Kidney tubule cell (primary cell): ENCODE measurements around the gene PRICKLE4.
A peak's percentile ranks its signal among the peaks of the same experiment; 100 is the strongest.

Source experiments
- DNase-seq: peaks from one replicate; pipeline ENCODE4 v3.0.0-alpha.2; 2018; ENCODE audit warnings: low spot score

The PRICKLE4 gene

GRCh38 chr6:41780551-41781365 lies at the start of gene PRICKLE4:
PRICKLE4 (plus strand) TSS chr6:41780782; CDS start chr6:41783474, 2,692 bp downstream.
- peak; percentile 16 for DNase-seq

- DNase-seq, result no peak
These were observed 49.0 kb upstream of the PRICKLE4 start for GRCh38 chr6:41731561-41732086.

GRCh38 chr6:41732149-41732548 lies 48.4 kb upstream of the PRICKLE4 start:
- DNase-seq, result no peak

GRCh38 chr6:41732591-41733359 lies 47.8 kb upstream of the PRICKLE4 start:
- peak; percentile 81 for DNase-seq

GRCh38 chr6:41733360-41733706 lies 47.2 kb upstream of the PRICKLE4 start:
- no peak for DNase-seq

- DNase-seq, result peak; percentile 85
These were observed 46.6 kb upstream of the PRICKLE4 start for GRCh38 chr6:41733707-41734665.

GRCh38 chr6:41734666-41735426 lies 45.7 kb upstream of the PRICKLE4 start:
- peak; percentile 68 for DNase-seq

GRCh38 chr6:41735427-41736185 lies 45.0 kb upstream of the PRICKLE4 start, which contains the start of gene TFEB:
TFEB (minus strand) TSS chr6:41735608; CDS start chr6:41691213, 44,395 bp downstream.
- peak; percentile 87 for DNase-seq

- no peak for DNase-seq
These were observed 44.3 kb upstream of the PRICKLE4 start for GRCh38 chr6:41736186-41736733.

- no peak for DNase-seq
These were observed 43.6 kb upstream of the PRICKLE4 start for GRCh38 chr6:41736800-41737555.

- no peak for DNase-seq
These were observed 42.9 kb upstream of the PRICKLE4 start for GRCh38 chr6:41737591-41738130.

- no peak for DNase-seq
These were observed 41.5 kb upstream of the PRICKLE4 start for GRCh38 chr6:41739041-41739440.

- DNase-seq, result no peak
These were observed 40.0 kb upstream of the PRICKLE4 start for GRCh38 chr6:41740366-41741162.

- peak; percentile 40 for DNase-seq
These were observed 38.7 kb upstream of the PRICKLE4 start for GRCh38 chr6:41741625-41742490.

GRCh38 chr6:41743406-41744235 lies 37.0 kb upstream of the PRICKLE4 start:
- no peak for DNase-seq

GRCh38 chr6:41744236-41744787 lies 36.3 kb upstream of the PRICKLE4 start:
- DNase-seq, result no peak
